ENCODE results near the gene PIGH.

Gene PIGH

DNA sequence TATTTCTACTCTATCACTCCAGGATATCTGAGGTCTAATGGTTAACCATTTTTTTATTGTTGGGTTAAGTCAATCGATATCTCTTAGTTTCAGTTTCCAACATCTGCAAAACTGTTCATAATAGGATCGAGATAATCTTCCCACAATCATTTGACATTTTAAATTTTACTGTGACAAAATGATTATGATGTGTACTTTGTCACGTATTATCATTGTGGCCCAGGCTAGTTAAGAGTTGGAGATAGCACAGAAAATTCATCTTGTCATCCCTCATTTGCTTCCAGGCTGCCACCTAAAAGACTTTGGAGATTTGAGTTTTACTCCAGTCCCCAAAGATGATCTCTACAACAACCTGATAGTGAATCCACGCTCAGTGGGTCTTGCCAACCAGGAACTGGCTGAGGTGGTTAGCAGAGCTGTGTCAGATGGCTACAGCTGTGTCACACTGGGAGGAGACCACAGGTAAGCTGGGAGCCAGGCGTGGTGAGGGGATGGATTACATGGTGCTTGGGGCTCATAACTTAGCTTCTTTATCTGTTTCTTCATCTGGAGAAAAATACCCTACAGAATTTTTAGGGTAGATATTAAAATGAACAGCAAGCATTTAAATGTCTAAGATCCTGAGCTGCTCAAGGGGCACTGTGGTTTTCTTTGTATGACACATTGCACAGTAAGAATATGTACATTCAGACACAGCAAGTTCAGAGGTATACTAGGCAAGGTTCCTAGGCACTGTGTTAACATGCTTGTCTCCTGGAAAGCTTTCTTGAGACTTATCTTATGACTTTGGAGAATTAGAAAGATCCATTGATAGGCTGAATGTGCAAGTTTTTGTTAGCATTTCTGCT is 42.1 kb upstream of the PIGH start:
- Mint-ChIP-seq H3K36me3 (ENCODE audit: low read depth) (peaks cover 21% of the 10 kb centered on the region), H3K4me3 (no peak overlapping the region), H3K9me3 (no peaks in the 10 kb centered on the region), H3K27me3 (ENCODE audit: low read depth) (no peaks in the 10 kb centered on the region), H3K4me1 (no peaks in the 10 kb centered on the region), H3K27ac (no peak overlapping the region)
- no peak for TF ChIP-seq CTCF (IDR thresholded peaks at IDR 0.05; ENCODE audit: unreplicated experiment in 3 of 3)

DNA sequence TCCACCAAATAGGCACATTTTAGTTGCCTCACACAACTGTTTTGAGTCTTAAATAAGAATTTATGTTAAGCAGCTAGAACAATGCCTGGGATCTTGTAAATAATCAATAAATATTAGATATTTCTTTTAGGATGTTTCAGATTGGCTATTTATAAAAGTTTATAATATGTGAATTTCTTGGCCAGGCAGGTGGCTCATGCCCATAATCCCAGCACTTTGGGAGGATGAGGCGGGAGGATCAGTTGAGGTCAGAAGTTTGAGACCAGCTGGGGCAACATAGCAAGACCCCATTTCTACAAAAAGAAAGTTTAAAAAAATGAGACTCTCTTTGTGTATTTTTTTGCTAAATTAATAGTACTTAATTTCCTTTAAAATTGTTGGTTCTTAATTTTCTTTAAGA is 41.4 kb upstream of the PIGH start:
- Mint-ChIP-seq H3K4me1 (no peaks in the 10 kb centered on the region), H3K27ac (no peak overlapping the region), H3K9me3 (no peaks in the 10 kb centered on the region), H3K36me3 (ENCODE audit: low read depth) (peaks cover 15% of the 10 kb centered on the region), H3K4me3 (no peak overlapping the region), H3K27me3 (ENCODE audit: low read depth) (no peaks in the 10 kb centered on the region)
- no peak for TF ChIP-seq CTCF (IDR thresholded peaks at IDR 0.05; ENCODE audit: unreplicated experiment in 3 of 3)

- no peak overlapping the region for H3K27ac Mint-ChIP-seq
- no peak overlapping the region for H3K4me3 Mint-ChIP-seq
- H3K36me3 Mint-ChIP-seq (ENCODE audit: low read depth) = peaks cover 6% of the 10 kb centered on the region
- H3K27me3 Mint-ChIP-seq (ENCODE audit: low read depth) = no peaks in the 10 kb centered on the region
- H3K4me1 Mint-ChIP-seq = no peaks in the 10 kb centered on the region
- H3K9me3 Mint-ChIP-seq = no peaks in the 10 kb centered on the region
- no peak for TF ChIP-seq CTCF (IDR thresholded peaks at IDR 0.05; ENCODE audit: unreplicated experiment in 3 of 3)
These were observed 38.6 kb upstream of the PIGH start for GRCh38 chr14:67638642-67639041.

GRCh38 chr14:67636361-67636919 is 36.4 kb upstream of the PIGH start:
- H3K36me3 Mint-ChIP-seq (ENCODE audit: low read depth) = no peaks in the 10 kb centered on the region
- TF ChIP-seq CTCF (IDR thresholded peaks at IDR 0.05; ENCODE audit: unreplicated experiment in 3 of 3) = no peak
- H3K4me1 Mint-ChIP-seq = no peaks in the 10 kb centered on the region
- H3K27me3 Mint-ChIP-seq (ENCODE audit: low read depth) = no peaks in the 10 kb centered on the region
- no peak overlapping the region for H3K4me3 Mint-ChIP-seq
- no peak overlapping the region for H3K27ac Mint-ChIP-seq
- H3K9me3 Mint-ChIP-seq = no peaks in the 10 kb centered on the region

DNA sequence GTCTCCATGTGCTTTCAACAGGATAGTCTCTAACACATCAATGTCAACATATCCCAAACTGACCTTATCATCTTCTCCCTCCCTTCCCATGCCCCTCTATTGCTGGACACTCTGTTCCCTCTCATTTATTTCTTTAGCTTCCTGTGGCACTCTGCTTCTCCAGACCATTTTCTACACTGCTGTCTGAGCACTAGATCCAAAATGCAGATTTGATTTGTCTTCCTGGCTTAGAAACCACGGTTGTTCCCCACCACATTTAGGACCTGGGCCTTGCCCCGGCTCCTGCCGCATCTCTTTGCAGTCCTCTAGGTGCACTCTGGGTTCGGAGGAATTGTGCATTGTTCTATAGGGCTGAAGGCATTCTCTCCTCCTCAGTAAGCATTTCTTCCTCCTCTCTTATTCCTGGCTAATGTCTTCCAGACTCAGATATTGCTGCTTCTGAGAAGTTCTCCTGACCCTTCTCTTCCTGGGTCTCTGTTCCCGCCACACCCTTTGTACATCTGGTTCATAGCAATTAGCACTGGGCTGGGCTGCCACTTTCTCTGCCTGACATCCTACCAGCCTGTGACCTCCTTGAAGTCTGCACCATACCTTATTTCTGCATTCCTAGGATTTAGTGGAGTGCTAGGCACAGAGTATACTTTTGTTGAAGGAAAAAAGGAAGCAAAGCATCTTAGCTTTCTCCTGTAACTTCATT is 33.5 kb upstream of the PIGH start:
- no peak for TF ChIP-seq CTCF (IDR thresholded peaks at IDR 0.05; ENCODE audit: unreplicated experiment in 3 of 3)
- Mint-ChIP-seq H3K27ac (no peak overlapping the region), H3K27me3 (ENCODE audit: low read depth) (no peaks in the 10 kb centered on the region), H3K4me3 (no peak overlapping the region), H3K36me3 (ENCODE audit: low read depth) (no peaks in the 10 kb centered on the region), H3K9me3 (no peaks in the 10 kb centered on the region), H3K4me1 (no peaks in the 10 kb centered on the region)

All from nephron (organoid).